Keratinocyte (primary cell): ENCODE measurements around the gene CHTOP. TPM values are rescaled to one million over a fixed set of nuclear protein-coding genes. Genes with fewer than 3 reads are reported as not detected.

ENCODE experiments used
- DNase-seq: peaks from one replicate; pipeline ENCODE4 v3.0.0-alpha.2; 2011; ENCODE audit warnings: low read depth, missing footprints, low spot score
- FAIRE-seq: peaks from 2 replicates; lab custom pipeline; 2011; peaks lifted over from hg19 to GRCh38; lab: Jason Lieb, UNC
- H2AFZ ChIP-seq: 2 replicates; pipeline ENCODE4 v1.6.0; 2012; ENCODE audit warnings: low read length, control low read depth, inconsistent platforms; ENCODE audit not compliant: control insufficient read depth
- H3K27ac ChIP-seq: 2 replicates; pipeline ENCODE4 v1.5.1; 2011; ENCODE audit warnings: low read length; ENCODE audit not compliant: control insufficient read depth, insufficient read depth
- H3K27me3 ChIP-seq: 3 replicates; pipeline ENCODE4 v1.6.0; 2011; ENCODE audit warnings: low read length; ENCODE audit not compliant: control insufficient read depth, insufficient read depth; ENCODE audit errors: extremely low read depth
- H3K36me3 ChIP-seq, 2 experiments: 2 replicates in 1 of 2; 3 replicates in 1 of 2; pipeline ENCODE4 v1.5.1; 2011; ENCODE audit warnings: low read length in 2 of 2, mild to moderate bottlenecking in 1 of 2; ENCODE audit not compliant: control insufficient read depth in 2 of 2, insufficient read depth in 2 of 2; ENCODE audit errors: extremely low read depth in 1 of 2
- H3K4me1 ChIP-seq: 3 replicates; pipeline ENCODE4 v1.5.1; 2011; ENCODE audit warnings: low read length; ENCODE audit not compliant: control insufficient read depth, insufficient read depth; ENCODE audit errors: extremely low read depth
- H3K4me2 ChIP-seq: 3 replicates; pipeline ENCODE4 v1.6.0; 2011; ENCODE audit warnings: low read depth, low read length; ENCODE audit not compliant: control insufficient read depth, insufficient read depth; ENCODE audit errors: extremely low read depth
- H3K4me3 ChIP-seq, 3 experiments: fragments of 200-600 bp in 1 of 3; sonication (generic) in 1 of 3; 2 replicates in 2 of 3; 3 replicates in 1 of 3; pipeline ENCODE4 v1.5.1; 2011 to 2016; ENCODE audit warnings: low read length in 3 of 3, mild to moderate bottlenecking in 3 of 3, control low read depth in 2 of 3, inconsistent platforms in 1 of 3, low read depth in 1 of 3, mixed read lengths in 1 of 3, mixed run types in 1 of 3, moderate library complexity in 1 of 3; ENCODE audit not compliant: control insufficient read depth in 2 of 3, insufficient read depth in 2 of 3; ENCODE audit errors: extremely low read depth in 1 of 3
- H3K79me2 ChIP-seq: 2 replicates; pipeline ENCODE4 v1.6.0; 2012; ENCODE audit warnings: low read length; ENCODE audit not compliant: control insufficient read depth, insufficient read depth
- H3K9ac ChIP-seq: 3 replicates; pipeline ENCODE4 v1.6.0; 2011; ENCODE audit warnings: low read length; ENCODE audit not compliant: control insufficient read depth, insufficient read depth; ENCODE audit errors: extremely low read depth
- H3K9me1 ChIP-seq: 3 replicates; pipeline ENCODE4 v1.6.0; 2011; ENCODE audit warnings: low read length; ENCODE audit not compliant: control insufficient read depth, insufficient read depth; ENCODE audit errors: extremely low read depth
- H3K9me3 ChIP-seq: 2 replicates; pipeline ENCODE4 v1.5.1; 2012; ENCODE audit warnings: low read depth, low read length; ENCODE audit not compliant: control insufficient read depth
- H4K20me1 ChIP-seq: 3 replicates; pipeline ENCODE4 v1.6.0; 2011; ENCODE audit warnings: low read length; ENCODE audit not compliant: control insufficient read depth, insufficient read depth; ENCODE audit errors: extremely low read depth
- EZH2 ChIP-seq: IDR thresholded peaks from one replicate; pipeline ENCODE4 v1.6.1; 2012; ENCODE audit warnings: inconsistent platforms, mild to moderate bottlenecking, low read length, moderate library complexity
- dilution Hi-C: fragments of 300-500 bp; cut with MboI; formaldehyde crosslinking; loops from one replicate; pipeline ENCODE4 v1.7.0; 2020; ENCODE audit warnings: low sequenced_read_pairs; ENCODE audit not compliant: extremely low pct_ligation_motif_present
- polyA minus RNA-seq, 3 experiments: library from RNA; depleted of rRNA, polyadenylated mRNA; stranded (reverse); fragments of >200 nt; gene quantifications; 1 replicate in 1 of 3; 2 replicates in 1 of 3; 3 replicates in 1 of 3; pipeline ENCODE4 v1.2.3, GENCODE V29; 2011
- polyA plus RNA-seq, 5 experiments: library from polyadenylated mRNA; depleted of rRNA in 3 of 5; stranded (reverse) in 3 of 5; stranded (forward) in 1 of 5; unstranded in 1 of 5; fragments of >200 nt; gene quantifications; 1 replicate in 1 of 5; 2 replicates in 3 of 5; 3 replicates in 1 of 5; pipeline versions ENCODE4 v1.2.1 to v1.2.3, GENCODE V29; 2011 to 2012; ENCODE audit warnings: missing spikeins in 2 of 5, low read depth in 1 of 5, low replicate concordance in 1 of 5
- TF ChIP-seq, protein P1 (sequence below), 3 experiments: IDR thresholded peaks in 1 of 3; conservative IDR thresholded peaks in 1 of 3; optimal IDR thresholded peaks in 1 of 3; 2 replicates in 2 of 3; 3 replicates in 1 of 3; pipeline versions ENCODE3 to v1.5.1; 2011; ENCODE audit warnings: low read length in 3 of 3, mild to moderate bottlenecking in 3 of 3, moderate library complexity in 2 of 3, control low read depth in 1 of 3, inconsistent platforms in 1 of 3; ENCODE audit not compliant: insufficient read depth in 2 of 3; ENCODE audit errors: extremely low read depth in 1 of 3

The CHTOP gene, protein sequence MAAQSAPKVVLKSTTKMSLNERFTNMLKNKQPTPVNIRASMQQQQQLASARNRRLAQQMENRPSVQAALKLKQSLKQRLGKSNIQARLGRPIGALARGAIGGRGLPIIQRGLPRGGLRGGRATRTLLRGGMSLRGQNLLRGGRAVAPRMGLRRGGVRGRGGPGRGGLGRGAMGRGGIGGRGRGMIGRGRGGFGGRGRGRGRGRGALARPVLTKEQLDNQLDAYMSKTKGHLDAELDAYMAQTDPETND
- polyA plus RNA-seq: 46.7 to 68.6 TPM (median 56.0 TPM) in 3 replicates
- 23.4 TPM for polyA plus RNA-seq (2011; ENCODE audit: low read depth)
- 32.9 and 40.8 TPM in 2 replicates for polyA plus RNA-seq (2011; cell fraction: cytosol; rRNA removed)
- polyA plus RNA-seq (2011; cell fraction: nucleus; rRNA removed): 66.9 and 80.9 TPM in 2 replicates
- 52.9 and 54.0 TPM in 2 replicates for polyA plus RNA-seq (2012; ENCODE audit: low replicate concordance)
- 12.4 to 35.9 TPM (median 23.4 TPM) in 3 replicates for polyA minus RNA-seq
- 35.3 TPM for polyA minus RNA-seq (2011; cell fraction: cytosol; rRNA and poly(A)+ RNA removed)
- polyA minus RNA-seq (2011; cell fraction: nucleus; rRNA and poly(A)+ RNA removed): 22.9 and 31.6 TPM in 2 replicates

DNA sequence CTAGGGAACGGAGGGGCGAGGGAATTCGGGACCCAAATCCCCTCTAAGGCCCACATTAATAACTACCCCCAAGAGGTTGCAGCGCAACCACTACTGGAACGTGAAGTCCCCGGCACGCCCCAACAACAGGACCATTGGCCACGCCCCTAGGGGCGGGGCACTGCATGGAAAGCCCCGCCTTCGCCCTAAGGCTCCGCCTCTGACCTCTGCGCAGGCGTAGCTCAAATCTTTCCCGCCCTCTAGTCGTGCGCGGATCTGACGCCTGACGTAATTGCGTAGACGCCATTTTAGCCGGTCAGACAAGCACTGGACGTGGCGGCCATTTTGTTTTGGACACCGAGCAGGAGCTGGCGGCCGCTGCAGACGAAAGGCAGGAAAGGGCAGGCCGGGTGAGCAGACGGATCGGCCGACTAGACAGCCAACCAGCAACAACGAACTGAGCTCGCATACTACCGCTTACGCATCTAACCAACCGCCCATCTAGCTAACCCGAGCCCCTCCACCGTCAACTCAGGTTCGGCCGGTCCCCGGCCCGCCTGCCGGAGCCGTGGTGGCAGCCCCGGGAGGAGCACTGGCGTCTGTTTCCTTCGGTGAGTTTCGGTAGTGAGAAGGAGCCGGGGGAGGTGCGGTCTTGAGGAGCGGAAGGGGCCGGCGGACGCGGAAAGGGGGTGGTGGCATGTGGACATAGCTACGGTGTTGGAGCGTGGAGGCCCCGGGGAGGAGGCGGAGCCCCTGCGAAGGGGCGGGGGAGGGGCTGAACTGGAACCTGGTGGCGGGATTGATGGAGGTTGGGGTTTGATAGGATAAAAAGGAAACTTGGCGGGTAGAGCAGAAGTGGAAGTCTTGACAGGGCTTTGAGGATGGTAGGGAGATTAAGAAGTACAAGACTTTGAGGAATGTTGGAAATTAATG is at the start of gene CHTOP:
Gene CHTOP (plus strand): TSS at position 313 of the 912 bp plus-strand sequence. CDS start 2,523 bp downstream, outside the sequence.
- peak; percentile 80 for DNase-seq
- peaks cover 13% of the 10 kb centered on the region for H3K4me1 ChIP-seq
- H2AFZ ChIP-seq: peak within 1 kb of the TSS; percentile 86

DNA sequence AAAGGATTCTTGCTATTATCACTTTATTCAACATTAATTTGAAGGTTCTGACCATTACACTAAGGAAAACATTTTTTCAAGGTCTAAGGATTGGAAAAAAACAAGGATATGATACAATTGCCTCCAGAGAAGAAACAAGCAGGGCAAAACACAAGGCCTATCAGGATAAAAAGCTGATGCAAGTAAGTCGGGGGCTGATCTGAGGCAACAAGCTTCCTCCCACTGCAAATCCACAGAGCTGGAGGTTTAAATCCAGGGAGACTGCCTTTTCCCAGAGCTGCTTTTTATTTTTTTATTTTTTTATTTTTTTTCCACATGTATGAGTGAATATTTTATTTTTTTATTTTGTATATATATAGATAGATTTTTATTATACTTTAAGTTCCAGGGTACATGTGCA is 48.9 kb upstream of the CHTOP start:
- Histone ChIP-seq H3K4me3 (no peak overlapping the region), H3K27ac (no peak overlapping the region), H3K79me2 (no peaks in the 10 kb centered on the region), H3K9me3 (no peaks in the 10 kb centered on the region), H3K9ac (no peak overlapping the region), H3K27me3 (no peaks in the 10 kb centered on the region), H3K4me1 (peaks cover 7% of the 10 kb centered on the region), H2AFZ (no peak overlapping the region), H3K4me2 (no peak overlapping the region), H3K36me3 (no peaks in the 10 kb centered on the region), H4K20me1 (no peaks in the 10 kb centered on the region), H3K9me1 (no peaks in the 10 kb centered on the region)
- DNase-seq (no peak), FAIRE-seq (no peak)
- no peak for TF ChIP-seq EZH2
- TF ChIP-seq, protein P1, sequence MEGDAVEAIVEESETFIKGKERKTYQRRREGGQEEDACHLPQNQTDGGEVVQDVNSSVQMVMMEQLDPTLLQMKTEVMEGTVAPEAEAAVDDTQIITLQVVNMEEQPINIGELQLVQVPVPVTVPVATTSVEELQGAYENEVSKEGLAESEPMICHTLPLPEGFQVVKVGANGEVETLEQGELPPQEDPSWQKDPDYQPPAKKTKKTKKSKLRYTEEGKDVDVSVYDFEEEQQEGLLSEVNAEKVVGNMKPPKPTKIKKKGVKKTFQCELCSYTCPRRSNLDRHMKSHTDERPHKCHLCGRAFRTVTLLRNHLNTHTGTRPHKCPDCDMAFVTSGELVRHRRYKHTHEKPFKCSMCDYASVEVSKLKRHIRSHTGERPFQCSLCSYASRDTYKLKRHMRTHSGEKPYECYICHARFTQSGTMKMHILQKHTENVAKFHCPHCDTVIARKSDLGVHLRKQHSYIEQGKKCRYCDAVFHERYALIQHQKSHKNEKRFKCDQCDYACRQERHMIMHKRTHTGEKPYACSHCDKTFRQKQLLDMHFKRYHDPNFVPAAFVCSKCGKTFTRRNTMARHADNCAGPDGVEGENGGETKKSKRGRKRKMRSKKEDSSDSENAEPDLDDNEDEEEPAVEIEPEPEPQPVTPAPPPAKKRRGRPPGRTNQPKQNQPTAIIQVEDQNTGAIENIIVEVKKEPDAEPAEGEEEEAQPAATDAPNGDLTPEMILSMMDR (optimal IDR thresholded peaks at IDR 0.05 in 1 of 3, IDR thresholded peaks at IDR 0.05 in 1 of 3, conservative IDR thresholded peaks at IDR 0.05 in 1 of 3; ENCODE audit: extremely low read depth in 1 of 3, insufficient read depth in 2 of 3, low read length in 3 of 3): no peak
- dilution Hi-C loops: no loop called here

More for the DNA sequence above, at the start of gene CHTOP:
- FAIRE-seq: peak; percentile 78
- Histone ChIP-seq H3K27me3 (no peaks in the 10 kb centered on the region), H3K4me3 (peak within 1 kb of the TSS; percentile 97 to 99 (median 99)), H3K9me3 (no peaks in the 10 kb centered on the region), H3K9me1 (no peaks in the 10 kb centered on the region), H4K20me1 (no peaks in the 10 kb centered on the region), H3K79me2 (peaks cover 40% of the 10 kb centered on the region), H3K36me3 (peaks cover 13 to 30% of the 10 kb centered on the region in 2 experiments), H3K4me2 (peak within 1 kb of the TSS; percentile 100), H3K27ac (peak within 1 kb of the TSS; percentile 100), H3K9ac (peak within 1 kb of the TSS; percentile 100)
- dilution Hi-C loops: no loop called here
- TF ChIP-seq, protein P1 (optimal IDR thresholded peaks at IDR 0.05 in 1 of 3, IDR thresholded peaks at IDR 0.05 in 1 of 3, conservative IDR thresholded peaks at IDR 0.05 in 1 of 3; ENCODE audit: extremely low read depth in 1 of 3, insufficient read depth in 2 of 3, low read length in 3 of 3): no peak
- no peak for TF ChIP-seq EZH2
